Measurements from ENCODE around the gene NPIPA1. TPM values are rescaled to one million over a fixed set of nuclear protein-coding genes. Genes with fewer than 3 reads are reported as not detected.
"Not testable (repeated sequence)": the region's sequence is repeated elsewhere in the genome, so short reads cannot be mapped to it uniquely, and the experiment has no call there.

The NPIPA1 gene
- total and polyA plus RNA-seq, 9 of the 15 experiments (the other 6 are each of a cell fraction or from before 2014, with no cell fraction given), result 8.2 to 48.7 (median 27.2) TPM

DNA sequence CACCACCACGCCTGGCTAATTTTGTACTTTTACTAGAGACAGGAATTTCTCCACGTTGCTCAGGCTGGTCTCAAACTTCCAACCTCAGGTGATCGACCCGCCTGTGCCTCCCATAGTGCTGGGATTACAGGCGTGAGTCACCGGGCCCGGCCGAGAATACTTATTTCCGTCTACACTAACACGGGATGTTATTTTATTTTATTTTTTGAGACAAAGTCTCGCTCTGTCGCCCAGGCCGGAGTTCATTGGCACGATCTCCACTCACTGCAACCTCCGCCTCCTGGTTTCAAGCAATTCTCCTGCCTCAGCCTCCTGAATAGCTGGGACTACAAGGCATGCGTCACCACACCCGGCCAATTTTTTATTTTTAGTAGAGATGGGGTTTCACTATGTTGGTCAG, 28.1 kb downstream of the NPIPA1 start:
- 0 out of 2 replicates have a peak, but pooled peaks cover 3% of the 10 kb centered on the region for H4K20me1 ChIP-seq (replicated peaks; ENCODE audit: control insufficient read depth, insufficient read depth, low read length)
- ChIA-PET CTCF (ENCODE audit: low intra/inter-chr PET ratio) (no interaction called here), POLR2A (no interaction called here)
- no peak overlapping the region for H3K4me2 ChIP-seq (ENCODE audit: insufficient read depth, low read length)
- ATAC-seq, result no peak
- WGBS (ENCODE audit: insufficient coverage, low coverage, missing lambda C conversion rate), result 32% methylated on average over 17 of the region's 17 CpGs
- no peaks in the 10 kb centered on the region for H3K9me3 ChIP-seq (replicated peaks; ENCODE audit: control insufficient read depth, insufficient read depth, low read depth, low read length)
- no peaks in the 10 kb centered on the region for H3K9me1 ChIP-seq (ENCODE audit: control insufficient read depth, insufficient read depth, low read length)
- no peak overlapping the region for H3K4me3 ChIP-seq
- no peak overlapping the region for H3K27ac ChIP-seq (ENCODE audit: extremely low read depth, low read depth, low read length)
- no peak overlapping the region; the same call in 1 of the 2 replicates for H2AFZ ChIP-seq (ENCODE audit: low read depth, low read length)
- 0 out of 4 replicates have a peak, but pooled peaks of 1 of the 2 experiments have one; percentile 25 for TF ChIP-seq MCM7 (IDR thresholded peaks at IDR 0.05)
- TF ChIP-seq KLF13 (tag; IDR thresholded peaks at IDR 0.05; ENCODE audit: borderline replicate concordance, low read depth), result no peak
- H3K9ac ChIP-seq (ENCODE audit: insufficient read depth in 1 of 2, low read depth in 2 of 2, low read length in 2 of 2), result no peak overlapping the region
- H3K27me3 ChIP-seq (ENCODE audit: control insufficient read depth in 2 of 2, insufficient read depth in 2 of 2, low read length in 2 of 2), result peaks cover 26 to 40% of the 10 kb centered on the region in 2 experiments
- FAIRE-seq, result no peak
- BruUV-seq (replicated peaks), result no TSS peak
- no peak for DNase-seq (ENCODE audit: extremely low read depth in 1 of 4, low spot score in 3 of 4)
- H3K36me3 ChIP-seq (ENCODE audit: control insufficient read depth, insufficient read depth, low read length), result no peaks in the 10 kb centered on the region
- in situ Hi-C loops (cut with MboI), result no loop called here
- H3K4me1 ChIP-seq (replicated peaks in 1 of 2; ENCODE audit: control insufficient read depth in 2 of 2, insufficient read depth in 2 of 2, low read length in 2 of 2), result no peaks in the 10 kb centered on the region; a peak in 2 of 5 replicates
- intact Hi-C loops (cut with micrococcal nuclease), result no loop called here
- H3K79me2 ChIP-seq (ENCODE audit: control insufficient read depth, insufficient read depth, low read length), result no peaks in the 10 kb centered on the region

DNA sequence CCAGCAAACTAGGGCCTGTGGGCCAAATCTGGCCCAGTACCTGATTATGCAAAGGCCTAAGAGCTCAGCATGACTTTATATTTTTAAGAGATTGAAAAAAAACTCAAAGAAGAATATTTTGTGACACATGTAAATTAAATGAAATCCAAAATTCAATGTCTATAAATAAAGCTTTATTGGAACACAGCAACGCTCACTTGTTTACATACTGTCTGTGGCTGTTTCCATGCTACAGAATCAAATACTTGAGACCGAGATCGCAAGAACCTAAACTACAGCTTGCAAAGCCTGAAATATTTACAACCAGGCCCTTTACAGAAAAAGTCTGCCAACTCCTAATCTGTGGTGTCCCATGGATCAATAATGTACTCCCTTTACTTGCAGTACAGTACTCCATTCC, 32.6 kb downstream of the NPIPA1 start:
- H3K27me3 ChIP-seq (ENCODE audit: control insufficient read depth in 2 of 2, insufficient read depth in 2 of 2, low read length in 2 of 2); H3K27ac ChIP-seq (ENCODE audit: extremely low read depth, low read depth, low read length); FAIRE-seq; H3K4me3 ChIP-seq; in situ Hi-C loops (cut with MboI); H3K9me3 ChIP-seq (replicated peaks; ENCODE audit: control insufficient read depth, insufficient read depth, low read depth, low read length); DNase-seq (ENCODE audit: extremely low read depth in 1 of 4, low spot score in 3 of 4); H3K79me2 ChIP-seq (ENCODE audit: control insufficient read depth, insufficient read depth, low read length); H3K4me1 ChIP-seq (replicated peaks in 1 of 2; ENCODE audit: control insufficient read depth in 2 of 2, insufficient read depth in 2 of 2, low read length in 2 of 2); H3K4me2 ChIP-seq (ENCODE audit: insufficient read depth, low read length); H2AFZ ChIP-seq (ENCODE audit: low read depth, low read length); ATAC-seq; BruUV-seq (replicated peaks); CTCF ChIA-PET (ENCODE audit: low intra/inter-chr PET ratio); H4K20me1 ChIP-seq (replicated peaks; ENCODE audit: control insufficient read depth, insufficient read depth, low read length); intact Hi-C loops (cut with micrococcal nuclease); H3K36me3 ChIP-seq (ENCODE audit: control insufficient read depth, insufficient read depth, low read length); H3K9ac ChIP-seq (ENCODE audit: insufficient read depth in 1 of 2, low read depth in 2 of 2, low read length in 2 of 2); H3K9me1 ChIP-seq (ENCODE audit: control insufficient read depth, insufficient read depth, low read length): not testable (repeated sequence)
- POLR2A ChIA-PET, result interaction anchor here (1.6 kb wide), 1 partner anchor 9 kb away, joined by 3 read pairs; no protein-coding TSS in a partner anchor
- WGBS (ENCODE audit: insufficient coverage, low coverage, missing lambda C conversion rate), result 83% methylated on average over 3 of the region's 3 CpGs
- TF ChIP-seq, protein P1, sequence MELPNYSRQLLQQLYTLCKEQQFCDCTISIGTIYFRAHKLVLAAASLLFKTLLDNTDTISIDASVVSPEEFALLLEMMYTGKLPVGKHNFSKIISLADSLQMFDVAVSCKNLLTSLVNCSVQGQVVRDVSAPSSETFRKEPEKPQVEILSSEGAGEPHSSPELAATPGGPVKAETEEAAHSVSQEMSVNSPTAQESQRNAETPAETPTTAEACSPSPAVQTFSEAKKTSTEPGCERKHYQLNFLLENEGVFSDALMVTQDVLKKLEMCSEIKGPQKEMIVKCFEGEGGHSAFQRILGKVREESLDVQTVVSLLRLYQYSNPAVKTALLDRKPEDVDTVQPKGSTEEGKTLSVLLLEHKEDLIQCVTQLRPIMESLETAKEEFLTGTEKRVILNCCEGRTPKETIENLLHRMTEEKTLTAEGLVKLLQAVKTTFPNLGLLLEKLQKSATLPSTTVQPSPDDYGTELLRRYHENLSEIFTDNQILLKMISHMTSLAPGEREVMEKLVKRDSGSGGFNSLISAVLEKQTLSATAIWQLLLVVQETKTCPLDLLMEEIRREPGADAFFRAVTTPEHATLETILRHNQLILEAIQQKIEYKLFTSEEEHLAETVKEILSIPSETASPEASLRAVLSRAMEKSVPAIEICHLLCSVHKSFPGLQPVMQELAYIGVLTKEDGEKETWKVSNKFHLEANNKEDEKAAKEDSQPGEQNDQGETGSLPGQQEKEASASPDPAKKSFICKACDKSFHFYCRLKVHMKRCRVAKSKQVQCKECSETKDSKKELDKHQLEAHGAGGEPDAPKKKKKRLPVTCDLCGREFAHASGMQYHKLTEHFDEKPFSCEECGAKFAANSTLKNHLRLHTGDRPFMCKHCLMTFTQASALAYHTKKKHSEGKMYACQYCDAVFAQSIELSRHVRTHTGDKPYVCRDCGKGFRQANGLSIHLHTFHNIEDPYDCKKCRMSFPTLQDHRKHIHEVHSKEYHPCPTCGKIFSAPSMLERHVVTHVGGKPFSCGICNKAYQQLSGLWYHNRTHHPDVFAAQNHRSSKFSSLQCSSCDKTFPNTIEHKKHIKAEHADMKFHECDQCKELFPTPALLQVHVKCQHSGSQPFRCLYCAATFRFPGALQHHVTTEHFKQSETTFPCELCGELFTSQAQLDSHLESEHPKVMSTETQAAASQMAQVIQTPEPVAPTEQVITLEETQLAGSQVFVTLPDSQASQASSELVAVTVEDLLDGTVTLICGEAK (IDR thresholded peaks at IDR 0.05), result peak; percentile 89
- TF ChIP-seq, protein P1 (CRISPR knock-in tag; IDR thresholded peaks at IDR 0.05), result peak; percentile 52; the same call in 1 of the 2 replicates
